Body of pancreas (tissue), 4 donors: Measurements from ENCODE around the gene ATG7.

Experiments used
- CTCF ChIP-seq, 7 experiments: fragments of 450-650 bp in 4 of 7; fragments of 200-600 bp in 3 of 7; sonication (generic) in 3 of 7; IDR thresholded peaks; one replicate each; pipeline ENCODE4 v1.5.1; 2016 to 2019; ENCODE audit warnings: antibody characterized with exemption in 7 of 7
- POLR2A ChIP-seq, 3 donors: fragments of 450-650 bp; IDR thresholded peaks; one replicate each; pipeline ENCODE4 v1.6.1; 2016; ENCODE audit warnings: antibody characterized with exemption in 3 of 3, mild to moderate bottlenecking in 2 of 3

GRCh38 chr3:11331101-11331500 lies 58.9 kb downstream of the ATG7 start:
- TF ChIP-seq CTCF (IDR thresholded peaks at IDR 0.05) (no peak), POLR2A (IDR thresholded peaks at IDR 0.05) (no peak)
